Measurements from ENCODE around the gene SH2D5.

The SH2D5 gene

DNA sequence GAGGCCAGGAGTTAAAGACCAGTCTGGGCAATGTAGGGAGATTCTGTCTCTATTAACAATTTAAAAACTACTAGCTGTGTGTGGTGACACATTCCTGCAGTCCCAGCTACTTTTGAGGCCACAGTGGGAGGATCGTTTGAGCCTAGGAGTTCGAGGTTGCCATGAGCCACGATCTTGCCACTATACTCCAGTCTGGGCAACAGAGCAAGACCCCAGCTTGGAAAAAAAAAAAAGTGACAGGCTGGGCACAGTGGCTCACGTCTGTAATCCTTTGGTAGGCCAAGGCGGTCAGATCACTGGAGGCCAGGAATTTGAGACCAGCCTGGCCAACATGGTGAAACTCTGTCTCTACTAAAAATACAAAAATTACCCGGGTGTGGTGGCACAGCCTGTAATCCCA is 27.8 kb upstream of the SH2D5 start:
- no peak for DNase-seq (ENCODE audit: low spot score)
- TF ChIP-seq, protein P1, sequence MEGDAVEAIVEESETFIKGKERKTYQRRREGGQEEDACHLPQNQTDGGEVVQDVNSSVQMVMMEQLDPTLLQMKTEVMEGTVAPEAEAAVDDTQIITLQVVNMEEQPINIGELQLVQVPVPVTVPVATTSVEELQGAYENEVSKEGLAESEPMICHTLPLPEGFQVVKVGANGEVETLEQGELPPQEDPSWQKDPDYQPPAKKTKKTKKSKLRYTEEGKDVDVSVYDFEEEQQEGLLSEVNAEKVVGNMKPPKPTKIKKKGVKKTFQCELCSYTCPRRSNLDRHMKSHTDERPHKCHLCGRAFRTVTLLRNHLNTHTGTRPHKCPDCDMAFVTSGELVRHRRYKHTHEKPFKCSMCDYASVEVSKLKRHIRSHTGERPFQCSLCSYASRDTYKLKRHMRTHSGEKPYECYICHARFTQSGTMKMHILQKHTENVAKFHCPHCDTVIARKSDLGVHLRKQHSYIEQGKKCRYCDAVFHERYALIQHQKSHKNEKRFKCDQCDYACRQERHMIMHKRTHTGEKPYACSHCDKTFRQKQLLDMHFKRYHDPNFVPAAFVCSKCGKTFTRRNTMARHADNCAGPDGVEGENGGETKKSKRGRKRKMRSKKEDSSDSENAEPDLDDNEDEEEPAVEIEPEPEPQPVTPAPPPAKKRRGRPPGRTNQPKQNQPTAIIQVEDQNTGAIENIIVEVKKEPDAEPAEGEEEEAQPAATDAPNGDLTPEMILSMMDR (IDR thresholded peaks at IDR 0.05; ENCODE audit: extremely low read depth, insufficient read depth, missing control alignments), result no peak
- in situ Hi-C loops (cut with MboI; ENCODE audit: low pct_unique_long_range_greater_than_20kb, low sequenced_read_pairs, unreplicated experiment), result no loop called here

DNA sequence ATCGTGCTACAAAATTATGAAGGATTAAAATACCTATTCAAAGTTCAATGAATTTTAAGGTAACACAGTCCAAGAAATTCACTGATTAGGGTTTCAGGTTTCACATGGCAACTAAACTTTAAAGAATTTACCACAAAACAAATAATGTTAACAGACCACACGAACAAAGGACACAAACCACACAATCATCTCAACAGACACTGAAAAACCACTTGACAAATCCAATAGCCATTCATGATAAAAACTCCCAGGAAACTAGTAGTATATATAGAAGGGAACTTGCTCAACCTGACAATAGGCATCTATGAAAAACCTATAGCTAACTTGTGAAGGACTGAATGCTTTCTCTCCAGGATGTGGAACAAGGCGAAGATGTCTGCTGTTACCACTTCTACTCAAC is 21.1 kb upstream of the SH2D5 start:
- no peak for DNase-seq (ENCODE audit: low spot score)
- in situ Hi-C loops (cut with MboI; ENCODE audit: low pct_unique_long_range_greater_than_20kb, low sequenced_read_pairs, unreplicated experiment), result no loop called here
- TF ChIP-seq, protein P1 (IDR thresholded peaks at IDR 0.05; ENCODE audit: extremely low read depth, insufficient read depth, missing control alignments), result no peak

DNA sequence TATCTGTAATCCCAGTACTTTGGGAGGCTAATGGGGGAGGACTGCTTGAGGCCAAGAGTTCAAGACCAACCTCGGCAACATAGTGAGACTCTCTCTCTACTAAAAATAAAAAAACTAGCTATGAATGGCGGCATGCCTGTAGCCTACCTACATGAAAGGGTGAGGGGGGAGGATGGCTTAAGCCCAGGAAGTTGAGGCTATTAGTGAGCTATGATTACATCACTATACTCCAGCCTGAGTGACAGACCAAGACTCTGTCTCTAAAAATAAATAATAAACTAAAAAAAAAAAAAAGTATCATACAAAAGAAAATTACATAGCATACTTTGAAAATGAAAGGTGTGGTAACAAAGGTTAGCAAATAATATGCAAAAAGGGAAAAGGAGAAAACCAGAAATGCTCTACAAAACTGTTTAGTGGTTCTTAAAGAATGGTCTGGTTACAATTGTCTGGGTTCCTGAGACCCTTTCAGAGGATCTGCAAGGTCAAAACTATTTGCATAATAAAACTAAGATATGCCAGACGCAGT is 19.0 kb upstream of the SH2D5 start:
- TF ChIP-seq, protein P1 (IDR thresholded peaks at IDR 0.05; ENCODE audit: extremely low read depth, insufficient read depth, missing control alignments), result no peak
- no peak for DNase-seq (ENCODE audit: low spot score)
- in situ Hi-C loops (cut with MboI; ENCODE audit: low pct_unique_long_range_greater_than_20kb, low sequenced_read_pairs, unreplicated experiment), result no loop called here

DNA sequence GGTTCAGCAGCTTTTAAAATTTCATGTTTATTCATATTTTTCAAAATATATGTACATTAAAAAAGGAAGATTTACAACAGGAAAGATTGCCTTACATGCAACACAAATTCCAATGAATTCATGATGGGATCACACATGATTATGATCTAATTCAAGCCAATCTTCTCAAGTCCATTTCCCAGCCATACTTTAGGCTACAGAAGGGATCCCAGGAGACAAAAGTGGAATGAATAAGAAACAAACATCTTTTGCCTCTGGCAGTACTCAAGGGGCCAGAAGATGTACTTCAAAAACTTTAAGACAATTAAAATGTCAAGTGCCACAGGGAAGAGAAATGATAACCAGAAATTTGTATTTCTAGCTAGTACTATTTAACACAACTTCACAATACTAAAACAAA is 10.2 kb upstream of the SH2D5 start:
- DNase-seq (ENCODE audit: low spot score), result no peak
- in situ Hi-C loops (cut with MboI; ENCODE audit: low pct_unique_long_range_greater_than_20kb, low sequenced_read_pairs, unreplicated experiment), result no loop called here
- TF ChIP-seq, protein P1 (IDR thresholded peaks at IDR 0.05; ENCODE audit: extremely low read depth, insufficient read depth, missing control alignments), result no peak

DNA sequence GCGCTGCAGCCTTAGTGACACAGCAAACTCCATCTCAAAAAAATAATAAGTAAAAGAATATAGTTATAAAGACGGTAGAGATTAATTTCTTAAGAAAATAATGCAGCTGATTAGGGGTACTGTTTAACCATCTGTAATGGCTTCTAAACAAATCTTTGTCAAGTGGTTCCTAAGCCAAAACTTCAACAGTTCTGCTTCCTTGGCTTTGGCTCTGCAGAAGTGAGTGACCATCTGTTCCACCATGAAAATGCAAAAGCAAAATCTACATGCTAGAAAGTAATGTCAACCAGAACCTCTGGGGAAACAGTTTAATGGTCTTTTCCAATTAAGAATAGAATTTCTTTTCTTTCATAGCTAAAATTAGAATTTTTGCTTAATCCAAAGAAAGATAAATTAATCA is 8.3 kb upstream of the SH2D5 start:
- in situ Hi-C loops (cut with MboI; ENCODE audit: low pct_unique_long_range_greater_than_20kb, low sequenced_read_pairs, unreplicated experiment), result no loop called here
- no peak for DNase-seq (ENCODE audit: low spot score)
- TF ChIP-seq, protein P1 (IDR thresholded peaks at IDR 0.05; ENCODE audit: extremely low read depth, insufficient read depth, missing control alignments), result no peak

DNA sequence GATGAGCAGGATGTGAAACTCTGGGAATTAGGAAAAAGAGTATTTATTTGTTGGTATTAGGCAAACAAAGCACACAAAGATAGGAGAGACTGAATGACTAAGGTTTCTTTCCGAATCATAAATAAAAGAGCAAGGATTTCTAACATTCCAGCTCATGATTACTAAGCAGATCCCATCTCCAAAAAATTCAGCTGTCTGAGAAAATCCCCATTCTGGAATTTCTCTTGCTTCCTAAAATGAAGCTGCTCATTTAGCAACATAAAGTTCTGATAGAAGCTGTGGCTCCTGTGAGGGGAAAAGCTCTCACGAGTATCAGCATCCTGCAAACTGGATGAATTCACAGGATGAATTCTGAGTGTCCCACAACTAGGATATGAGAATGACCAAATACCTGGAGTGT is 6.7 kb upstream of the SH2D5 start:
- TF ChIP-seq, protein P1 (IDR thresholded peaks at IDR 0.05; ENCODE audit: extremely low read depth, insufficient read depth, missing control alignments), result no peak
- in situ Hi-C loops (cut with MboI; ENCODE audit: low pct_unique_long_range_greater_than_20kb, low sequenced_read_pairs, unreplicated experiment), result no loop called here
- no peak for DNase-seq (ENCODE audit: low spot score)

Measured in GM13977 (cell line).